IMR-90 (cell line): ENCODE results near the gene C3orf49.

Experiments used
- CEBPB ChIP-seq: IDR thresholded peaks from 2 replicates; pipeline ENCODE4 v1.6.1; 2012; ENCODE audit warnings: low read depth, low read length, improper control_type of control experiment
- MAFK ChIP-seq: IDR thresholded peaks from 2 replicates; pipeline ENCODE4 v1.6.1; 2012; ENCODE audit warnings: low read depth, low read length, improper control_type of control experiment
- POLR2A ChIP-seq: IDR thresholded peaks from 2 replicates; pipeline ENCODE4 v1.6.1; 2012; ENCODE audit warnings: mild to moderate bottlenecking, low read depth, low read length
- RCOR1 ChIP-seq: IDR thresholded peaks from 2 replicates; pipeline ENCODE4 v1.6.1; 2012; ENCODE audit warnings: mild to moderate bottlenecking, low read length, improper control_type of control experiment; ENCODE audit not compliant: insufficient replicate concordance
- RFX5 ChIP-seq: IDR thresholded peaks from 2 replicates; pipeline ENCODE4 v1.8.0; 2012; ENCODE audit warnings: low read depth, mild to moderate bottlenecking, low read length, moderate library complexity
- SMC3 ChIP-seq: fragments of 150-350 bp; IDR thresholded peaks from 2 replicates; pipeline ENCODE4 v1.6.1; 2016; ENCODE audit warnings: low read depth, mild to moderate bottlenecking, antibody characterized with exemption, low read length, moderate library complexity
- TF ChIP-seq, protein P1 (sequence below): conservative IDR thresholded peaks from 2 replicates; pipeline ENCODE4 v1.5.1; 2012; ENCODE audit warnings: mild to moderate bottlenecking, low read depth, low read length, improper control_type of control experiment

DNA sequence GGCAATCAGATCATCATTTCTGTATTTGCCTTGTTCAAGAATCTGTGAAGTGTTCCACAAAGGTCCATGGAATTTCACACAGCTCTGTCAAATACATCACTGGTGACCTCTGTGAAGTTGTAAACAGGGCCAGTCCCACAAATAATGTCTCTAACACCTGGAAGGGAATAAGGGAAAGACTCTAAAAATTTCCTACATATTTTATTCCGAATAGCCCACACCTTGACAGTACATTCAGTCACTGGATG lies at the start of gene C3orf49:
- TF ChIP-seq, protein P1, sequence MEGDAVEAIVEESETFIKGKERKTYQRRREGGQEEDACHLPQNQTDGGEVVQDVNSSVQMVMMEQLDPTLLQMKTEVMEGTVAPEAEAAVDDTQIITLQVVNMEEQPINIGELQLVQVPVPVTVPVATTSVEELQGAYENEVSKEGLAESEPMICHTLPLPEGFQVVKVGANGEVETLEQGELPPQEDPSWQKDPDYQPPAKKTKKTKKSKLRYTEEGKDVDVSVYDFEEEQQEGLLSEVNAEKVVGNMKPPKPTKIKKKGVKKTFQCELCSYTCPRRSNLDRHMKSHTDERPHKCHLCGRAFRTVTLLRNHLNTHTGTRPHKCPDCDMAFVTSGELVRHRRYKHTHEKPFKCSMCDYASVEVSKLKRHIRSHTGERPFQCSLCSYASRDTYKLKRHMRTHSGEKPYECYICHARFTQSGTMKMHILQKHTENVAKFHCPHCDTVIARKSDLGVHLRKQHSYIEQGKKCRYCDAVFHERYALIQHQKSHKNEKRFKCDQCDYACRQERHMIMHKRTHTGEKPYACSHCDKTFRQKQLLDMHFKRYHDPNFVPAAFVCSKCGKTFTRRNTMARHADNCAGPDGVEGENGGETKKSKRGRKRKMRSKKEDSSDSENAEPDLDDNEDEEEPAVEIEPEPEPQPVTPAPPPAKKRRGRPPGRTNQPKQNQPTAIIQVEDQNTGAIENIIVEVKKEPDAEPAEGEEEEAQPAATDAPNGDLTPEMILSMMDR: no peak
- TF ChIP-seq MAFK: no peak
- TF ChIP-seq CEBPB: no peak
- TF ChIP-seq SMC3: no peak
- no peak for TF ChIP-seq RFX5
- TF ChIP-seq RCOR1: no peak
- TF ChIP-seq POLR2A: no peak
